CD14-positive monocyte (primary cell): ENCODE data around the gene PPP3CA. TPM values are rescaled to one million over a fixed set of nuclear protein-coding genes. Genes with fewer than 3 reads are reported as not detected.

Experiments used
- DNase-seq, 3 donors: peaks; one replicate each; pipeline ENCODE4 v3.0.0-alpha.2; 2011 to 2022
- H2AFZ ChIP-seq: 2 replicates; pipeline ENCODE4 v1.6.0; 2012; ENCODE audit warnings: mild to moderate bottlenecking, low read depth, low read length, inconsistent platforms; ENCODE audit not compliant: insufficient read depth, poor library complexity, severe bottlenecking
- H3K27ac ChIP-seq, 2 donors: 1 replicate in 1 of 2; 2 replicates in 1 of 2; pipeline ENCODE4 v1.5.1; 2012 to 2013; ENCODE audit warnings: low read length in 2 of 2, control low read depth in 1 of 2, inconsistent platforms in 1 of 2, low read depth in 1 of 2, mild to moderate bottlenecking in 1 of 2
- H3K27me3 ChIP-seq, 2 donors: one replicate each; pipeline versions ENCODE4 v1.6.0 to v1.6.1; 2011 to 2013; ENCODE audit warnings: low read length in 2 of 2; ENCODE audit not compliant: control insufficient read depth in 2 of 2, insufficient read depth in 2 of 2
- H3K36me3 ChIP-seq, 2 donors: replicated peaks in 1 of 2; 1 replicate in 1 of 2; 2 replicates in 1 of 2; pipeline versions ENCODE4 v1.5.1 to v1.6.1; 2012 to 2013; ENCODE audit warnings: low read length in 2 of 2, control low read depth in 1 of 2, inconsistent platforms in 1 of 2, mild to moderate bottlenecking in 1 of 2; ENCODE audit not compliant: insufficient read depth in 2 of 2, control insufficient read depth in 1 of 2
- H3K4me1 ChIP-seq, 2 donors: 1 replicate in 1 of 2; 2 replicates in 1 of 2; pipeline versions ENCODE4 v1.5.1 to v1.6.1; 2012 to 2013; ENCODE audit warnings: low read length in 2 of 2, control low read depth in 1 of 2, inconsistent platforms in 1 of 2, mild to moderate bottlenecking in 1 of 2, moderate library complexity in 1 of 2; ENCODE audit not compliant: insufficient read depth in 2 of 2, control insufficient read depth in 1 of 2
- H3K4me2 ChIP-seq: replicated peaks from 2 replicates; pipeline ENCODE3; 2012; ENCODE audit warnings: low read length, moderate library complexity, mild to moderate bottlenecking; ENCODE audit not compliant: poor library complexity, severe bottlenecking; ENCODE audit errors: extremely low read depth
- H3K4me3 ChIP-seq, 3 experiments: fragments of 200-600 bp in 1 of 3; sonication (generic) in 1 of 3; replicated peaks in 1 of 3; 1 replicate in 2 of 3; 2 replicates in 1 of 3; pipeline ENCODE4 v1.5.1; 2011 to 2013; ENCODE audit warnings: low read length in 3 of 3, mild to moderate bottlenecking in 3 of 3, control low read depth in 2 of 3, low read depth in 2 of 3, inconsistent platforms in 1 of 3, moderate library complexity in 1 of 3
- H3K79me2 ChIP-seq: 2 replicates; pipeline ENCODE4 v1.6.0; 2012; ENCODE audit warnings: mild to moderate bottlenecking, control low read depth, inconsistent platforms, low read length, moderate library complexity; ENCODE audit not compliant: insufficient read depth
- H3K9ac ChIP-seq: 2 replicates; pipeline ENCODE4 v1.6.0; 2017; ENCODE audit warnings: low read length, mild to moderate bottlenecking; ENCODE audit not compliant: insufficient read depth, poor library complexity, severe bottlenecking
- H3K9me3 ChIP-seq, 2 donors: replicated peaks in 1 of 2; 1 replicate in 1 of 2; 2 replicates in 1 of 2; pipeline versions ENCODE4 v1.5.1 to v1.6.1; 2012 to 2013; ENCODE audit warnings: low read length in 2 of 2, control low read depth in 1 of 2; ENCODE audit not compliant: control insufficient read depth in 1 of 2, insufficient read depth in 1 of 2
- H4K20me1 ChIP-seq: 2 replicates; pipeline ENCODE4 v1.6.0; 2012; ENCODE audit warnings: mild to moderate bottlenecking, low read length, control low read depth, moderate library complexity; ENCODE audit not compliant: insufficient read depth
- H3K27ac Mint-ChIP-seq, 7 donors: one replicate each; pipeline ENCODE4 v1.8.0; 2020; ENCODE audit warnings: mild to moderate bottlenecking in 7 of 7, mixed read lengths in 7 of 7, moderate library complexity in 6 of 7, inconsistent platforms in 2 of 7
- H3K27me3 Mint-ChIP-seq, 3 donors: one replicate each; pipeline ENCODE4 v1.8.0; 2021 to 2022; ENCODE audit warnings: low read depth in 3 of 3, mild to moderate bottlenecking in 3 of 3, mixed read lengths in 3 of 3, moderate library complexity in 3 of 3, inconsistent platforms in 1 of 3
- H3K36me3 Mint-ChIP-seq, 2 donors: one replicate each; pipeline ENCODE4 v1.8.0; 2020; ENCODE audit warnings: mixed read lengths in 2 of 2, inconsistent platforms in 1 of 2, mild to moderate bottlenecking in 1 of 2
- H3K4me1 Mint-ChIP-seq: one replicate; pipeline ENCODE4 v1.8.0; 2020; ENCODE audit warnings: mild to moderate bottlenecking, mixed read lengths
- H3K4me3 Mint-ChIP-seq, 2 donors: one replicate each; pipeline ENCODE4 v1.8.0; 2020; ENCODE audit warnings: mild to moderate bottlenecking in 2 of 2, mixed read lengths in 2 of 2, moderate library complexity in 1 of 2
- H3K9me3 Mint-ChIP-seq, 7 donors: one replicate each; pipeline ENCODE4 v1.8.0; 2020 to 2022; ENCODE audit warnings: mixed read lengths in 7 of 7, mild to moderate bottlenecking in 6 of 7, moderate library complexity in 6 of 7, inconsistent platforms in 2 of 7
- CTCF ChIP-seq: fragments of 200-600 bp; IDR thresholded peaks from one replicate; pipeline ENCODE4 v1.8.0; 2022; ENCODE audit warnings: antibody characterized with exemption, mild to moderate bottlenecking
- WGBS: methylation state at CpG from one replicate; pipeline ENCODE4 v1.1.5; 2013; ENCODE audit warnings: missing lambda C conversion rate; ENCODE audit not compliant: insufficient coverage; 5-methylcytosine and 5-hydroxymethylcytosine counted together
- intact Hi-C, 2 donors: fragments of 100-400 bp; cut with micrococcal nuclease; formaldehyde crosslinking; loops; one replicate each; pipeline versions ENCODE4 v1.15.0 to v1.15.1; 2023
- polyA plus RNA-seq, 3 donors: library from polyadenylated mRNA; depleted of rRNA in 1 of 3; unstranded in 2 of 3; stranded (reverse) in 1 of 3; fragments of 300-500 nt in 2 of 3; fragments of >200 nt in 1 of 3; fragmentation: Illumina TruSeq in 2 of 3; gene quantifications; 1 replicate in 2 of 3; 2 replicates in 1 of 3; pipeline ENCODE4 v1.2.3, GENCODE V29; 2012 to 2021

The PPP3CA gene
- polyA plus RNA-seq, 3 donors: 5.1 to 9.7 (median 8.9) TPM

DNA sequence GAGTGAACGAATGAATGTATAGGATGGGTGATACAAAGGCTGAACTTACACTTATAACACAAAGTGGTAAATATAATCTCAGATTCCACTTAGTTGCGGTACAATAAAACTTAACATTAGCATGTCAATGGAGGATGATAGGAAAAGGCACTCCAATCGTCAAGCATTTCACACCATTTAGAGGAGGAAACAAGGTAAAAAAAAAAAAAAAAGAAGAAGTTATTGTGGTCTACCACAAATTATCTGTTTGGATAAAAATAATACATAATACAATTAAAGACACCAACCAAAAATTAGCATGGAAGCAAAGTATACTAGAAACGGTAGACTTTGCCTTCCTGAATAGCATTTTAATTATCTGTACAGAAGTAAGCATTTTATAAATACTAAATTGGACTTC lies 205.5 kb downstream of the PPP3CA start:
- peaks cover 0 to 2% of the 10 kb centered on the region in 2 donors for H3K36me3 Mint-ChIP-seq
- DNase-seq: no peak
- Histone ChIP-seq H2AFZ (no peak overlapping the region), H3K36me3 (no peaks in the 10 kb centered on the region), H3K4me3 (no peak overlapping the region), H4K20me1 (peaks cover 75% of the 10 kb centered on the region), H3K27ac (no peak overlapping the region), H3K27me3 (no peaks in the 10 kb centered on the region), H3K4me1 (peaks cover 9 to 14% of the 10 kb centered on the region in 2 donors), H3K4me2 (no peak overlapping the region), H3K9me3 (no peaks in the 10 kb centered on the region), H3K9ac (no peak overlapping the region), H3K79me2 (peaks cover 13% of the 10 kb centered on the region)
- no CpG with 5 or more reads among the region's 4 CpGs for WGBS
- peaks cover 0 to 2% (median 0%) of the 10 kb centered on the region in 3 donors for H3K27me3 Mint-ChIP-seq
- H3K27ac Mint-ChIP-seq: no peak overlapping the region
- H3K4me3 Mint-ChIP-seq: no peak overlapping the region
- H3K4me1 Mint-ChIP-seq: peaks cover 31% of the 10 kb centered on the region
- H3K9me3 Mint-ChIP-seq: peaks cover 0 to 3% (median 0%) of the 10 kb centered on the region in 7 donors
- intact Hi-C loops: no loop called here
- no peak for TF ChIP-seq CTCF

- 6% methylated on average over 2 of the region's 5 CpGs for WGBS
- DNase-seq: peak in 1 of 3 donors; percentile 10
- Histone ChIP-seq H3K36me3 (no peaks in the 10 kb centered on the region), H2AFZ (no peak overlapping the region), H3K9me3 (no peaks in the 10 kb centered on the region), H3K27me3 (no peaks in the 10 kb centered on the region), H3K4me3 (no peak overlapping the region), H3K4me1 (peaks cover 9 to 14% of the 10 kb centered on the region in 2 donors), H3K27ac (no peak overlapping the region), H3K79me2 (peaks cover 13% of the 10 kb centered on the region), H3K9ac (no peak overlapping the region), H3K4me2 (no peak overlapping the region), H4K20me1 (peaks cover 77% of the 10 kb centered on the region)
- H3K4me3 Mint-ChIP-seq: peak overlapping the region in 1 of 2 donors; percentile 28
- H3K9me3 Mint-ChIP-seq: peaks cover 0 to 3% (median 0%) of the 10 kb centered on the region in 7 donors
- peaks cover 0 to 2% (median 0%) of the 10 kb centered on the region in 3 donors for H3K27me3 Mint-ChIP-seq
- peaks cover 0 to 2% of the 10 kb centered on the region in 2 donors for H3K36me3 Mint-ChIP-seq
- peak overlapping the region in 2 of 7 donors; percentile 13 to 40 for H3K27ac Mint-ChIP-seq
- no peak for TF ChIP-seq CTCF
- peaks cover 32% of the 10 kb centered on the region for H3K4me1 Mint-ChIP-seq
- intact Hi-C loops: no loop called here
These were observed 206.1 kb downstream of the PPP3CA start for GRCh38 chr4:101141230-101141629.
